Measurements from ENCODE around the gene CTBP2. TPM values are rescaled to one million over a fixed set of nuclear protein-coding genes. Genes with fewer than 3 reads are reported as not detected.

The CTBP2 gene
- total and polyA plus RNA-seq, 4 donors, result 19.2 to 80.6 (median 63.2) TPM

DNA sequence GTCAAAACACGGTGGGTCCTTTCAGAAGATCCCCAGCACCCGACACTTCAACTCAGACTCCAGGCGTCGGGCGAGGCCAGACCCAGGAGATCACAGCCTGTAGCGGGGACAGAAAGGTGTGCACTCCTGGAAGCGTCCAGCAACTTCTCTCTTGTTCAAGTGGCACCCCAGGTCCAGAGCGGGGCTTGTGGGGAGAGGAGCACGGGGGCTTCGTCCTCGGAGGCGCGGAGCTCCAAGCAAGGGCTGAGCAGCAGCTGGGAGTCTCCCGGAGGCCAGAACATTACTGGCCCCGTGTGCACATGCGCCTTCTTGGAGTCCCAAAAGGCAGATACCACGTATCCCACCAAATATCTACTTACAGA, 163.5 kb downstream of the CTBP2 start:
- WGBS, 2 donors, result 91 to 96% methylated on average over 17 of the region's 17 CpGs
- Histone ChIP-seq H3K27me3 (ENCODE audit: control insufficient read depth in 3 of 3, insufficient read depth in 3 of 3, low read length in 2 of 3) (no peaks in the 10 kb centered on the region), H3K9me3 (ENCODE audit: control insufficient read depth in 4 of 4, insufficient read depth in 3 of 4, low read length in 3 of 4) (no peaks in the 10 kb centered on the region), H3K9ac (ENCODE audit: insufficient read depth in 1 of 2, low read length in 2 of 2) (no peak overlapping the region), H3K4me3 (no peak overlapping the region), H3K27ac (ENCODE audit: low read depth in 1 of 2, low read length in 1 of 2) (no peak overlapping the region), H3K36me3 (ENCODE audit: control insufficient read depth in 4 of 4, insufficient read depth in 4 of 4, low read length in 4 of 4) (peaks cover 16 to 66% (median 47%) of the 10 kb centered on the region in 4 donors), H3K4me1 (ENCODE audit: control insufficient read depth in 5 of 5, insufficient read depth in 5 of 5, low read length in 5 of 5) (peaks cover 3 to 36% (median 25%) of the 10 kb centered on the region in 5 donors)
- peak in 1 of 3 donors; percentile 9 for DNase-seq
- TF ChIP-seq, protein P1, sequence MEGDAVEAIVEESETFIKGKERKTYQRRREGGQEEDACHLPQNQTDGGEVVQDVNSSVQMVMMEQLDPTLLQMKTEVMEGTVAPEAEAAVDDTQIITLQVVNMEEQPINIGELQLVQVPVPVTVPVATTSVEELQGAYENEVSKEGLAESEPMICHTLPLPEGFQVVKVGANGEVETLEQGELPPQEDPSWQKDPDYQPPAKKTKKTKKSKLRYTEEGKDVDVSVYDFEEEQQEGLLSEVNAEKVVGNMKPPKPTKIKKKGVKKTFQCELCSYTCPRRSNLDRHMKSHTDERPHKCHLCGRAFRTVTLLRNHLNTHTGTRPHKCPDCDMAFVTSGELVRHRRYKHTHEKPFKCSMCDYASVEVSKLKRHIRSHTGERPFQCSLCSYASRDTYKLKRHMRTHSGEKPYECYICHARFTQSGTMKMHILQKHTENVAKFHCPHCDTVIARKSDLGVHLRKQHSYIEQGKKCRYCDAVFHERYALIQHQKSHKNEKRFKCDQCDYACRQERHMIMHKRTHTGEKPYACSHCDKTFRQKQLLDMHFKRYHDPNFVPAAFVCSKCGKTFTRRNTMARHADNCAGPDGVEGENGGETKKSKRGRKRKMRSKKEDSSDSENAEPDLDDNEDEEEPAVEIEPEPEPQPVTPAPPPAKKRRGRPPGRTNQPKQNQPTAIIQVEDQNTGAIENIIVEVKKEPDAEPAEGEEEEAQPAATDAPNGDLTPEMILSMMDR (IDR thresholded peaks at IDR 0.05; ENCODE audit: control extremely low read depth, extremely low read depth), result no peak
- ATAC-seq (ENCODE audit: insufficient read depth, low FRiP score), result no peak

DNA sequence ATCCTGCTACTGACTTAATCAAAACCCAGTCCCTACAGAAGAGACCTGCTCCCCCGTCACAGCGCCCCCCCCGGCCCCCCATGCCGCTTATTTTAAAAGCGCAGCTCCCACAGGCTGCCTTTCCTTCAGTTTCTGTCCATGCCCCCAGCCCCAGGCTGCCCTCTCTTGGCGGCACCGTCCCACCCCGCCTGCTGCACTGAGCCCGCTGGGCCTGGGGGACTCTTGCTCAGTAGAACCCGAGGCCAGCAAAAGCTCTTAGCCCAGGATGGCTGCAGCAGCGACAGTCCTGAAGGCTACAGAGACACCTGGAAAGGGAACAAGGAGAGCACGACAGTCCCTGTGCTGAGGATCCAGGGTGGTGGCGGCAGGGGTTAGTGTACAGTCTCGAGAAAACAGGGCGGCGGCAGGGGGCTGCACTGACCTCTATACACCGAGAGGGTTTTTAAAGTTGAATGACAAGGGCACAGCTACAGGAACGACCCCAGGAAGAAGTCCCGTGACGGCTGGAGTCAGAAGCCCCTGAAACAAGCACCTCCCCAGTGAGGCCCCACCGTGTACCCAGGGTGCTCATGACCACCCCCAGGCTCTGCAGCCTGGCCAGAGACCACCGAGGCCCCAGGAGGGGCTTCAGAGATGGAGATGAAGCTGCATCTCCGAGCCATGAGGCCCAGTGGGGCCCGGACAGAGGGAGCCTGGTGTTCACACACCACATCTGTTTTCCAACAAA, 164.1 kb downstream of the CTBP2 start:
- Histone ChIP-seq H3K9me3 (ENCODE audit: control insufficient read depth in 4 of 4, insufficient read depth in 3 of 4, low read length in 3 of 4) (no peaks in the 10 kb centered on the region), H3K4me3 (no peak overlapping the region), H3K27me3 (ENCODE audit: control insufficient read depth in 3 of 3, insufficient read depth in 3 of 3, low read length in 2 of 3) (no peaks in the 10 kb centered on the region), H3K36me3 (ENCODE audit: control insufficient read depth in 4 of 4, insufficient read depth in 4 of 4, low read length in 4 of 4) (peaks cover 22 to 62% (median 50%) of the 10 kb centered on the region in 4 donors), H3K4me1 (ENCODE audit: control insufficient read depth in 5 of 5, insufficient read depth in 5 of 5, low read length in 5 of 5) (peaks cover 3 to 31% (median 19%) of the 10 kb centered on the region in 5 donors), H3K27ac (ENCODE audit: low read depth in 1 of 2, low read length in 1 of 2) (no peak overlapping the region), H3K9ac (ENCODE audit: insufficient read depth in 1 of 2, low read length in 2 of 2) (no peak overlapping the region)
- 90 to 91% methylated on average over 24 of the region's 24 CpGs for WGBS, 2 donors
- no peak for DNase-seq
- TF ChIP-seq, protein P1 (IDR thresholded peaks at IDR 0.05; ENCODE audit: control extremely low read depth, extremely low read depth), result no peak
- no peak for ATAC-seq (ENCODE audit: insufficient read depth, low FRiP score)

DNA sequence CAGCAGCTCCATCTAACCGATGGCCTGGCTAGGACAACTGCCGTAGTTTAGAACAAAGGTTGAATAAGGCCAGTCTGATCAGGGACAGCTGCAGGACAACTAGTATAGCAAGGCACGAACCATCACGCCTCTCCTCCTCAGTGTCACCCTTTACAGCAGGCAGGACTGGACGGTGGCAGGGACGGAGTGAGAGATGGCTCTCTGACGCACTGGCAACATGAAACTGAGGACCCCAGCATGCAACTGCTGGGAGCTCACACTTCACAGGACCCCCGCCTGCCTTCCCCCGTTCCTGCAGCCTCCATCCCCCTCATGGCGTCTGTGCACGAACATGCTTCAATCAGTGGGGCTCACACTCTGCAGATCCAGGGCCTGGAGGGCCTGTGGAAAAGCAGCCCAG, 164.8 kb downstream of the CTBP2 start:
- ATAC-seq (ENCODE audit: insufficient read depth, low FRiP score) (no peak), DNase-seq (no peak)
- H3K9ac ChIP-seq (ENCODE audit: insufficient read depth in 1 of 2, low read length in 2 of 2), result no peak overlapping the region
- no peak overlapping the region for H3K27ac ChIP-seq (ENCODE audit: low read depth in 1 of 2, low read length in 1 of 2)
- no peak overlapping the region for H3K4me3 ChIP-seq
- TF ChIP-seq, protein P1 (IDR thresholded peaks at IDR 0.05; ENCODE audit: control extremely low read depth, extremely low read depth), result no peak
- H3K4me1 ChIP-seq (ENCODE audit: control insufficient read depth in 5 of 5, insufficient read depth in 5 of 5, low read length in 5 of 5), result peaks cover 3 to 24% (median 13%) of the 10 kb centered on the region in 5 donors
- no peaks in the 10 kb centered on the region for H3K9me3 ChIP-seq (ENCODE audit: control insufficient read depth in 4 of 4, insufficient read depth in 3 of 4, low read length in 3 of 4)
- H3K36me3 ChIP-seq (ENCODE audit: control insufficient read depth in 4 of 4, insufficient read depth in 4 of 4, low read length in 4 of 4), result peaks cover 24 to 67% (median 56%) of the 10 kb centered on the region in 4 donors
- 94% methylated on average over 11 of the region's 11 CpGs for WGBS, 2 donors
- no peaks in the 10 kb centered on the region for H3K27me3 ChIP-seq (ENCODE audit: control insufficient read depth in 3 of 3, insufficient read depth in 3 of 3, low read length in 2 of 3)
